Body of pancreas (tissue), 4 donors: Measurements from ENCODE around the gene FOXE3. TPM values are rescaled to one million over a fixed set of nuclear protein-coding genes. Genes with fewer than 3 reads are reported as not detected.

Source experiments
- ATAC-seq: fragments of 150-250 bp; one replicate; pipeline ENCODE4 v1.9.1; 2016
- DNase-seq, 4 donors: peaks; one replicate each; pipeline ENCODE4 v3.0.0-alpha.2; 2019
- H3K27ac ChIP-seq, 4 donors: fragments of 200-600 bp; sonication (generic); 1 replicate in 3 of 4; 2 replicates in 1 of 4; pipeline versions ENCODE4 v1.5.1 to v1.6.1; 2016 to 2019; ENCODE audit warnings: mild to moderate bottlenecking in 1 of 4, mixed read lengths in 1 of 4, moderate library complexity in 1 of 4
- H3K27me3 ChIP-seq, 2 donors: fragments of 200-600 bp; sonication (generic); one replicate each; pipeline ENCODE4 v1.6.0; 2016; ENCODE audit warnings: mild to moderate bottlenecking in 1 of 2
- H3K36me3 ChIP-seq, 2 donors: fragments of 200-600 bp; sonication (generic); replicated peaks in 1 of 2; 2 replicates each; pipeline ENCODE4 v1.5.1; 2016; ENCODE audit warnings: low read depth in 2 of 2; ENCODE audit not compliant: insufficient read depth in 1 of 2
- H3K4me1 ChIP-seq: fragments of 200-600 bp; sonication (generic); one replicate; pipeline ENCODE4 v1.6.0; 2016
- H3K4me3 ChIP-seq, 2 donors: fragments of 200-600 bp; sonication (generic); 1 replicate in 1 of 2; 2 replicates in 1 of 2; pipeline ENCODE4 v1.5.1; 2016 to 2019
- H3K9me3 ChIP-seq, 3 donors: fragments of 200-600 bp; sonication (generic); 1 replicate in 2 of 3; 2 replicates in 1 of 3; pipeline ENCODE4 v1.5.1; 2016
- POLR2A ChIP-seq, 3 donors: fragments of 450-650 bp; IDR thresholded peaks; one replicate each; pipeline ENCODE4 v1.6.1; 2016; ENCODE audit warnings: antibody characterized with exemption in 3 of 3, mild to moderate bottlenecking in 2 of 3
- WGBS, 2 donors: methylation state at CpG; one replicate each; pipeline ENCODE4 v1.1.5; 2017; 5-methylcytosine and 5-hydroxymethylcytosine counted together
- intact Hi-C: fragments of 100-400 bp; cut with DNase I; formaldehyde crosslinking; loops from one replicate; pipeline ENCODE4 v1.15.1; 2023
- total RNA-seq, 2 donors: library from RNA; depleted of rRNA; stranded (reverse); fragments of >200 nt; gene quantifications; one replicate each; pipeline ENCODE4 v1.1.0, GENCODE V29; 2016
- TF ChIP-seq, protein P1 (sequence below), 7 experiments: fragments of 450-650 bp in 4 of 7; fragments of 200-600 bp in 3 of 7; sonication (generic) in 3 of 7; IDR thresholded peaks; one replicate each; pipeline ENCODE4 v1.5.1; 2016 to 2019; ENCODE audit warnings: antibody characterized with exemption in 7 of 7

The FOXE3 gene
- total RNA-seq, 2 donors from 2014 or later = not detected

- H3K36me3 ChIP-seq = no peaks in the 10 kb centered on the region
- TF ChIP-seq POLR2A (IDR thresholded peaks at IDR 0.05) = no peak
- TF ChIP-seq, protein P1, sequence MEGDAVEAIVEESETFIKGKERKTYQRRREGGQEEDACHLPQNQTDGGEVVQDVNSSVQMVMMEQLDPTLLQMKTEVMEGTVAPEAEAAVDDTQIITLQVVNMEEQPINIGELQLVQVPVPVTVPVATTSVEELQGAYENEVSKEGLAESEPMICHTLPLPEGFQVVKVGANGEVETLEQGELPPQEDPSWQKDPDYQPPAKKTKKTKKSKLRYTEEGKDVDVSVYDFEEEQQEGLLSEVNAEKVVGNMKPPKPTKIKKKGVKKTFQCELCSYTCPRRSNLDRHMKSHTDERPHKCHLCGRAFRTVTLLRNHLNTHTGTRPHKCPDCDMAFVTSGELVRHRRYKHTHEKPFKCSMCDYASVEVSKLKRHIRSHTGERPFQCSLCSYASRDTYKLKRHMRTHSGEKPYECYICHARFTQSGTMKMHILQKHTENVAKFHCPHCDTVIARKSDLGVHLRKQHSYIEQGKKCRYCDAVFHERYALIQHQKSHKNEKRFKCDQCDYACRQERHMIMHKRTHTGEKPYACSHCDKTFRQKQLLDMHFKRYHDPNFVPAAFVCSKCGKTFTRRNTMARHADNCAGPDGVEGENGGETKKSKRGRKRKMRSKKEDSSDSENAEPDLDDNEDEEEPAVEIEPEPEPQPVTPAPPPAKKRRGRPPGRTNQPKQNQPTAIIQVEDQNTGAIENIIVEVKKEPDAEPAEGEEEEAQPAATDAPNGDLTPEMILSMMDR (IDR thresholded peaks at IDR 0.05) = no peak
- no peak overlapping the region for H3K27ac ChIP-seq
- intact Hi-C loops = loop anchor here (5.0 kb wide), 1 partner anchor 281 kb away; no protein-coding TSS in a partner anchor
- H3K9me3 ChIP-seq = no peaks in the 10 kb centered on the region
- no peak overlapping the region for H3K4me3 ChIP-seq
- 90 to 93% methylated on average over 3 of the region's 3 CpGs for WGBS, 2 donors
- peaks cover 8 to 48% of the 10 kb centered on the region in 2 donors for H3K27me3 ChIP-seq
- ATAC-seq (no peak), DNase-seq (no peak)
- H3K4me1 ChIP-seq = peaks cover 35% of the 10 kb centered on the region
Measured at GRCh38 chr1:47441450-47442106, 25.5 kb downstream of the FOXE3 start.

- no peak overlapping the region for H3K4me3 ChIP-seq
- H3K4me1 ChIP-seq = peaks cover 29% of the 10 kb centered on the region
- 87 to 88% methylated on average over 4 of the region's 4 CpGs for WGBS, 2 donors
- no peak overlapping the region for H3K27ac ChIP-seq
- H3K36me3 ChIP-seq = no peaks in the 10 kb centered on the region
- TF ChIP-seq, protein P1 (IDR thresholded peaks at IDR 0.05) = no peak
- TF ChIP-seq POLR2A (IDR thresholded peaks at IDR 0.05) = no peak
- intact Hi-C loops = loop anchor here (5.0 kb wide), 1 partner anchor 280 kb away; no protein-coding TSS in a partner anchor
- DNase-seq (no peak), ATAC-seq (no peak)
- H3K9me3 ChIP-seq = no peaks in the 10 kb centered on the region
- H3K27me3 ChIP-seq = peaks cover 8 to 49% of the 10 kb centered on the region in 2 donors
Measured at GRCh38 chr1:47442202-47442601, 26.1 kb downstream of the FOXE3 start.

DNA sequence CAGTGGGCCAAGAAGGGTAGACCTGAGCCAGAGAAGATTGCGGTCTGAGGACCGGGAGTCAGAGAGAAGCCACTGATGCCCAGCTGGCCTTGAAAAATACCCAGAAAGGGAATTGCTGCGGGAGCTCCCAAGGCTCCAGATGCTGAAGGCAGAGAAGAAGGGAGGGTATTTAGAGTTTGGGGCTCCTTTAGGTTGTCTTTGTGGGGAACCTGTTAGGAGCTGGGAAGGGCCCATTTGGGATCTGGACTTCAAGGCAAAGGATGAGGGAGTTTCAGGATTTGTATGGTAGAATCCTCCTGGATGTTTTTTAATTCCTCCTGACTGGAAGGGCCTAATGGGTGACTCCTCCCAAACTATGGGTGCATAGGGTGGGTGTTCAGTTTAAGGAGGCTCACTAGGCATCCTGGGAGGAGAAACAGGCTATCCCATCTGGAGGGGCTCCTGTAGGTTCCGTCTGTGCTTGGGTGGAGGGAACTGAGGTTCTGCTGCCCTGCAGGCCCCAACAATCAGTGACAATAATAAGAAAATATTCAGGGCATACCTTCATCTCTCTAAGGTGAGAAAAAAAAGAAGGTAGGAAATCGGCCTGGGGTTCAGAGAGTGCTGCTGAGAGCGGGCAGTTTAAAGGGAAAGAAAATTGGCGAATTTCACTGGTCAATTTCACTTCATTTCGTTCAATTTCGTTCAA is 26.9 kb downstream of the FOXE3 start:
- no peaks in the 10 kb centered on the region for H3K36me3 ChIP-seq
- H3K27me3 ChIP-seq = peaks cover 8 to 50% of the 10 kb centered on the region in 2 donors
- TF ChIP-seq POLR2A (IDR thresholded peaks at IDR 0.05) = no peak
- TF ChIP-seq, protein P1 (IDR thresholded peaks at IDR 0.05) = no peak
- H3K27ac ChIP-seq = no peak overlapping the region
- intact Hi-C loops = loop anchor here (5.0 kb wide), 1 partner anchor 279 kb away; no protein-coding TSS in a partner anchor
- H3K4me3 ChIP-seq = no peak overlapping the region
- WGBS, 2 donors = 34 to 52% methylated on average over 9 of the region's 9 CpGs
- H3K9me3 ChIP-seq = no peaks in the 10 kb centered on the region
- DNase-seq = no peak
- H3K4me1 ChIP-seq = peaks cover 26% of the 10 kb centered on the region
- no peak for ATAC-seq

DNA sequence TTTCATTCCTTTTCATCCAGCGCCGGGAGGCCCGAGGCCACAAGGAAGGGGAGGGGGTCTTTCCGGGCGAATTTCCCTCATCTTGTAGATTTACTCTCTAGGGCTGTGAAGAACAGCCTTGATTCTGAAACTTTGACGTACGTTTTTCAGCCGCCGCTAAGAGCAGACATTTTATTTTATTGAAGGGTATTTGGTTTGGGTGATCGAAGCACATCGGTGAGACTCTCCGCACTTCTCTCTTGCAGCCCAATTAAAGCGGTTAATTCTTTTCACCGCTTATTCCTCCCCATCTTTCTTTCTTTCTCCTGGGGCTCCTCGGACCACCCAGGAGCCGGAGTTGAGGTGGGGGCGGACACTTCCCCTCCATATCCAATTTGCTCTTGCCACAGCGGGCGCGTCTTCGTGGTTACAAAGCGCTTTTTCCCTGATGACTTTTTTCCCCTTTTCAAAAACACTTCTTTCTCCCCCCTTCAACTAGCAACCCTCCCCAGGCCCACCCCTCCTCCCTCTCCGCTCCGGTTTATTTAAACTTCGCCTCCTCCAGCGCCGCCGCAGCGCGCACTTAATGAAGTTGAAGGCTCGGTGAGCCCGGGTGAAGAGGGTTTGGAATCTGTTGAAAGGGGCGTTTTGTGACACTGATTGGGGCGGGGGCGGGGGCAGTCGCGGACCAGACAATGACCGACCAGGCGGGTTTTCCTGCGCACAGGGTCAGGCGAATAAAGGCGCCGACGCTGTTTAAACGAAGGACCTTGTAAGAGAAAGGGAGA is 27.6 kb downstream of the FOXE3 start:
- intact Hi-C loops = loop anchor here (5.0 kb wide), 1 partner anchor 279 kb away; no protein-coding TSS in a partner anchor
- ATAC-seq = no peak
- H3K27me3 ChIP-seq = peaks cover 5 to 53% of the 10 kb centered on the region in 2 donors

More for the DNA sequence above, 27.6 kb downstream of the FOXE3 start:
- Histone ChIP-seq H3K4me1 (peaks cover 22% of the 10 kb centered on the region), H3K9me3 (no peaks in the 10 kb centered on the region), H3K36me3 (no peaks in the 10 kb centered on the region), H3K4me3 (no peak overlapping the region), H3K27ac (no peak overlapping the region)
- TF ChIP-seq POLR2A (IDR thresholded peaks at IDR 0.05) = no peak
- TF ChIP-seq, protein P1 (IDR thresholded peaks at IDR 0.05) = no peak
- WGBS, 2 donors = 10 to 23% methylated on average over 41 to 45 of the region's 45 CpGs
- DNase-seq = peak in 1 of 4 donors; percentile 2
